ENCODE measurements around the gene KCNQ1. TPM values are rescaled to one million over a fixed set of nuclear protein-coding genes. Genes with fewer than 3 reads are reported as not detected.

Gene KCNQ1
- total RNA-seq, 1 experiment from 2014 or later, result 10.7 TPM

GRCh38 chr11:2791521-2792380, 346.9 kb downstream of the KCNQ1 start:
- Histone ChIP-seq H3K9me3 (ENCODE audit: control insufficient read depth in 1 of 2, insufficient read depth in 1 of 2, low read depth in 1 of 2, low read length in 2 of 2) (no peaks in the 10 kb centered on the region), H3K4me3 (replicated peaks in 1 of 2; ENCODE audit: low read depth in 1 of 2, low read length in 2 of 2) (no peak overlapping the region), H3K4me2 (ENCODE audit: low read length) (no peak overlapping the region), H3K36me3 (ENCODE audit: control insufficient read depth in 1 of 2, insufficient read depth in 2 of 2, low read length in 2 of 2) (no peaks in the 10 kb centered on the region), H3K9me2 (ENCODE audit: insufficient read depth) (no peaks in the 10 kb centered on the region), H4K20me1 (ENCODE audit: insufficient read depth) (no peaks in the 10 kb centered on the region), H3K27me3 (ENCODE audit: insufficient read depth, low read length) (no peaks in the 10 kb centered on the region; the same call in 1 of the 2 replicates), H3K9ac (ENCODE audit: low read length) (no peak overlapping the region), H3K4me1 (ENCODE audit: control insufficient read depth in 1 of 2, insufficient read depth in 2 of 2, low read length in 2 of 2) (peaks cover 0 to 5% of the 10 kb centered on the region in 2 experiments; a peak in 1 of 4 replicates), H2AFZ (ENCODE audit: low read depth, low read length, poor library complexity, severe bottlenecking) (no peak overlapping the region), H3K79me2 (ENCODE audit: insufficient read depth, low read length) (no peaks in the 10 kb centered on the region), H3K27ac (ENCODE audit: low read depth, low read length) (no peak overlapping the region)
- ChIA-PET POLR2A (no interaction called here), RAD21 (ENCODE audit: low non-redundant PET in 1 of 2, low total read pairs in 2 of 2, uncharacterized antibody in 2 of 2, unreplicated experiment in 2 of 2) (no interaction called here), CTCF (no interaction called here)
- ATAC-seq, result no peak
- DNase-seq (ENCODE audit: low read depth, low spot score), result no peak
- intact Hi-C loops (cut with micrococcal nuclease), result no loop called here
- BruUV-seq (replicated peaks), result no TSS peak
- TF ChIP-seq EZH2 (IDR thresholded peaks at IDR 0.05) (no peak), REST (IDR thresholded peaks at IDR 0.05; ENCODE audit: low read depth) (no peak), CEBPB (IDR thresholded peaks at IDR 0.05; ENCODE audit: low read depth) (no peak), ELF1 (IDR thresholded peaks at IDR 0.05; ENCODE audit: borderline replicate concordance, low read depth) (no peak), CTCF (IDR thresholded peaks at IDR 0.05 in 2 of 3, conservative IDR thresholded peaks at IDR 0.05 in 1 of 3; ENCODE audit: borderline replicate concordance in 1 of 3, insufficient read depth in 1 of 3, low read depth in 2 of 3, low read length in 2 of 3) (no peak), MAX (IDR thresholded peaks at IDR 0.05) (no peak), ATF3 (IDR thresholded peaks at IDR 0.05) (no peak), POLR2A (IDR thresholded peaks at IDR 0.05; ENCODE audit: borderline replicate concordance, extremely low read depth, insufficient read depth, insufficient read length) (no peak), ZFX (IDR thresholded peaks at IDR 0.05) (no peak), JUND (IDR thresholded peaks at IDR 0.05) (no peak), SRF (IDR thresholded peaks at IDR 0.05; ENCODE audit: low read depth) (no peak), CBX3 (IDR thresholded peaks at IDR 0.05; ENCODE audit: low read depth) (no peak)
